Measurements from ENCODE around the gene MAN1C1.

GRCh38 chr1:25747046-25747719, 130.6 kb downstream of the MAN1C1 start:
- TF ChIP-seq CTCF (IDR thresholded peaks at IDR 0.05) (no peak), POLR2A (IDR thresholded peaks at IDR 0.05) (no peak)

Measured in body of pancreas (tissue), 4 donors.